LoVo (cell line): Measurements from ENCODE around the gene AHRR.
A peak's percentile ranks its signal among the peaks of the same experiment; 100 is the strongest.
"Not testable (repeated sequence)": the region's sequence is repeated elsewhere in the genome, so short reads cannot be mapped to it uniquely, and the experiment has no call there.

ENCODE experiments used
- DNase-seq: peaks from one replicate; pipeline ENCODE4 v3.0.0-alpha.2; 2016; ENCODE audit warnings: low spot score

The AHRR gene

GRCh38 chr5:306011-306805 lies 15.3 kb upstream of the AHRR start:
- DNase-seq: no peak

- DNase-seq: no peak
Observed at GRCh38 chr5:307306-307705, 14.2 kb upstream of the AHRR start.

GRCh38 chr5:307794-308579 lies 13.5 kb upstream of the AHRR start:
- no peak for DNase-seq

GRCh38 chr5:308672-309271 lies 12.7 kb upstream of the AHRR start:
- DNase-seq: peak; percentile 27

- DNase-seq: not testable (repeated sequence)
Observed at GRCh38 chr5:309831-310230, 11.7 kb upstream of the AHRR start.

GRCh38 chr5:310516-310915 lies 11.0 kb upstream of the AHRR start:
- no peak for DNase-seq

GRCh38 chr5:310941-311434 lies 10.5 kb upstream of the AHRR start:
- DNase-seq: no peak

- no peak for DNase-seq
Observed at GRCh38 chr5:311963-312362, 9.6 kb upstream of the AHRR start.

- DNase-seq: no peak
Observed at GRCh38 chr5:312845-313244, 8.7 kb upstream of the AHRR start.

- DNase-seq: no peak
Observed at GRCh38 chr5:313265-313664, 8.2 kb upstream of the AHRR start.

GRCh38 chr5:313806-314376 lies 7.6 kb upstream of the AHRR start:
- no peak for DNase-seq

- no peak for DNase-seq
Observed at GRCh38 chr5:314676-315487, 6.6 kb upstream of the AHRR start.

GRCh38 chr5:315488-316209 lies 5.9 kb upstream of the AHRR start:
- no peak for DNase-seq

GRCh38 chr5:316210-317085 lies 5.1 kb upstream of the AHRR start:
- DNase-seq: no peak

GRCh38 chr5:317086-317811 lies 4.3 kb upstream of the AHRR start:
- peak; percentile 48 for DNase-seq

GRCh38 chr5:318341-318897 lies 3.1 kb upstream of the AHRR start:
- peak; percentile 70 for DNase-seq

- no peak for DNase-seq
Observed at GRCh38 chr5:318931-319601, 2.4 kb upstream of the AHRR start.

GRCh38 chr5:320524-321229 lies 837 bp upstream of the AHRR start:
- DNase-seq: no peak
